Retinal pigment epithelial cell (primary cell): ENCODE results near the gene BMERB1.
A peak's percentile ranks its signal among the peaks of the same experiment; 100 is the strongest.

Experiments
- DNase-seq: peaks from one replicate; pipeline ENCODE4 v3.0.0-alpha.2; 2010; ENCODE audit warnings: low read depth
- H3K4me3 ChIP-seq: 2 replicates; pipeline ENCODE4 v1.5.1; 2011; ENCODE audit warnings: mild to moderate bottlenecking, low read length, control low read depth, moderate library complexity
- CTCF ChIP-seq: conservative IDR thresholded peaks from 2 replicates; pipeline ENCODE4 v1.5.1; 2011; ENCODE audit warnings: low read depth, low read length, control low read depth, inconsistent platforms

The BMERB1 gene

DNA sequence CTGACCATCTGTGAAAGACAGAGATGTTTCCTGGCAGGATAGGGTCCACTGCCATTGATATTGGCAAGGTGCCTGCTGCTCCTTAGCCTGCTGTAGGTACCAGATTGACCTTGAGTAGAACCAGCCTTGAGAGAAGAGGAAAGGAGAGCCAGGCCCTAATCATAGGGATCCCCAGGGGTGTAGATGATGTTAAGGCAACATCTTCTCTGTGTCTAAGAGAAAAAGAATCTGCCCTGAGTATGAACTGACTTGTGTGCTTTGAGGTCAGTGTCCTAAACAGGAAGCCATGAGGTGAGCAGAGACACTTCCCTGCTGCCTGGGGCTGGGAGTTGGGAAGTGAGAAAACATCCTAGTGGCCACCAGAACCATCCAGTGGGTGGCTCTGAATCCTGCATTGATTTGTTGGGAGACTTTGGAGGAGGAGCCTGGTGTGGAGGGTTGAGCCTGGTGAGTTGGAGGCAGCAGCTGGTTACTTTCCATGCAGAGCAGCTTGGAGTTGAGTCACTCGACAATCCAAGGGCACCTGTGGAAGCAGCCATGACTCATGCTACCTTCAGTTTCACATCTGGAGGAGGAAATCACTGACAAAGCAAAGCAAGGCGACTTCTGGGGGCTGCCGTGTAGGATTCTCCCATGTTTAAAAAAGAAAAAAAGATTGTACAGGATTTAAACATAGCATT is 47.8 kb downstream of the BMERB1 start:
- no peak for TF ChIP-seq CTCF
- peak; percentile 23 for DNase-seq

GRCh38 chr16:15482748-15483298 is 48.4 kb downstream of the BMERB1 start:
- no peak overlapping the region for H3K4me3 ChIP-seq
- TF ChIP-seq CTCF = no peak
- no peak for DNase-seq

More for the DNA sequence above, 47.8 kb downstream of the BMERB1 start:
- no peak overlapping the region for H3K4me3 ChIP-seq

GRCh38 chr16:15483857-15484256 is 49.5 kb downstream of the BMERB1 start:
- no peak overlapping the region for H3K4me3 ChIP-seq
- TF ChIP-seq CTCF = no peak
- DNase-seq = no peak

DNA sequence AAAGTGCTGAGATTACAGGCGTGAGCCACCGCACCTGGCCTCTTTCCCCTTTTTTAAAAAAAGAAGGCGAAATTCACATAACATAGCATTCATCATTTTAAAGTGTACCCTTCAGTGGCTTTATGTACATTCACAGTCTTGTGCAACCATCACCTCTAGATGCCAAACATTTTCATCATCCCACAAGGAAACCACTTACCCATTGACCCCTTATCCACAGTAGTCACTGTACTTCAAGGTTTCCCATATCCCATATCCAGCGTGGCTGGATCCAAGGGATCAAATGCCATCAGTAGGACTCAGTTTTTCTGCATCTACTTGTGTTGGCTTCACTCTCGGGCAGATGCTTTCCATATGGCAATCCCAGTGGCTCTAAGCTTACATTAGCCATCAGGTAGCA is 50.3 kb downstream of the BMERB1 start:
- H3K4me3 ChIP-seq = no peak overlapping the region
- no peak for TF ChIP-seq CTCF
- no peak for DNase-seq

- no peak overlapping the region for H3K4me3 ChIP-seq
- no peak for DNase-seq
- TF ChIP-seq CTCF = no peak
Observed at GRCh38 chr16:15485175-15485574, 50.8 kb downstream of the BMERB1 start.

GRCh38 chr16:15486661-15487060 is 52.3 kb downstream of the BMERB1 start:
- H3K4me3 ChIP-seq = no peak overlapping the region
- no peak for TF ChIP-seq CTCF

More at GRCh38 chr16:15486661-15487060, 52.3 kb downstream of the BMERB1 start:
- no peak for DNase-seq
